Activated CD4-positive, alpha-beta T cell treated with anti-CD3 and anti-CD28 coated beads for 36 hours (primary cell): ENCODE results near the gene REG1A. TPM values are rescaled to one million over a fixed set of nuclear protein-coding genes. Genes with fewer than 3 reads are reported as not detected.

ENCODE experiments used
- total RNA-seq, 2 experiments: library from RNA; stranded (reverse); gene quantifications; one replicate each; pipeline ENCODE4 v1.2.3, GENCODE V29; 2021

Gene REG1A
- total RNA-seq, 2 experiments from 2014 or later, result not detected

Other genes with a start within 250 kb of the REG1A start
- gene REG3G, start 94.8 kb upstream of the REG1A start, total RNA-seq, result not detected
- not detected for gene REG1B, start 32.5 kb upstream of the REG1A start, total RNA-seq
- not detected for gene REG3A, start 39.3 kb downstream of the REG1A start, total RNA-seq